Measurements from ENCODE around the gene ATXN1. TPM values are rescaled to one million over a fixed set of nuclear protein-coding genes. Genes with fewer than 3 reads are reported as not detected.

Gene ATXN1
- total and polyA plus RNA-seq, 2 of the 8 experiments (the other 6 are each of a cell fraction or from before 2014, with no cell fraction given): 1.6 to 4.0 TPM

- TF ChIP-seq, protein P1, sequence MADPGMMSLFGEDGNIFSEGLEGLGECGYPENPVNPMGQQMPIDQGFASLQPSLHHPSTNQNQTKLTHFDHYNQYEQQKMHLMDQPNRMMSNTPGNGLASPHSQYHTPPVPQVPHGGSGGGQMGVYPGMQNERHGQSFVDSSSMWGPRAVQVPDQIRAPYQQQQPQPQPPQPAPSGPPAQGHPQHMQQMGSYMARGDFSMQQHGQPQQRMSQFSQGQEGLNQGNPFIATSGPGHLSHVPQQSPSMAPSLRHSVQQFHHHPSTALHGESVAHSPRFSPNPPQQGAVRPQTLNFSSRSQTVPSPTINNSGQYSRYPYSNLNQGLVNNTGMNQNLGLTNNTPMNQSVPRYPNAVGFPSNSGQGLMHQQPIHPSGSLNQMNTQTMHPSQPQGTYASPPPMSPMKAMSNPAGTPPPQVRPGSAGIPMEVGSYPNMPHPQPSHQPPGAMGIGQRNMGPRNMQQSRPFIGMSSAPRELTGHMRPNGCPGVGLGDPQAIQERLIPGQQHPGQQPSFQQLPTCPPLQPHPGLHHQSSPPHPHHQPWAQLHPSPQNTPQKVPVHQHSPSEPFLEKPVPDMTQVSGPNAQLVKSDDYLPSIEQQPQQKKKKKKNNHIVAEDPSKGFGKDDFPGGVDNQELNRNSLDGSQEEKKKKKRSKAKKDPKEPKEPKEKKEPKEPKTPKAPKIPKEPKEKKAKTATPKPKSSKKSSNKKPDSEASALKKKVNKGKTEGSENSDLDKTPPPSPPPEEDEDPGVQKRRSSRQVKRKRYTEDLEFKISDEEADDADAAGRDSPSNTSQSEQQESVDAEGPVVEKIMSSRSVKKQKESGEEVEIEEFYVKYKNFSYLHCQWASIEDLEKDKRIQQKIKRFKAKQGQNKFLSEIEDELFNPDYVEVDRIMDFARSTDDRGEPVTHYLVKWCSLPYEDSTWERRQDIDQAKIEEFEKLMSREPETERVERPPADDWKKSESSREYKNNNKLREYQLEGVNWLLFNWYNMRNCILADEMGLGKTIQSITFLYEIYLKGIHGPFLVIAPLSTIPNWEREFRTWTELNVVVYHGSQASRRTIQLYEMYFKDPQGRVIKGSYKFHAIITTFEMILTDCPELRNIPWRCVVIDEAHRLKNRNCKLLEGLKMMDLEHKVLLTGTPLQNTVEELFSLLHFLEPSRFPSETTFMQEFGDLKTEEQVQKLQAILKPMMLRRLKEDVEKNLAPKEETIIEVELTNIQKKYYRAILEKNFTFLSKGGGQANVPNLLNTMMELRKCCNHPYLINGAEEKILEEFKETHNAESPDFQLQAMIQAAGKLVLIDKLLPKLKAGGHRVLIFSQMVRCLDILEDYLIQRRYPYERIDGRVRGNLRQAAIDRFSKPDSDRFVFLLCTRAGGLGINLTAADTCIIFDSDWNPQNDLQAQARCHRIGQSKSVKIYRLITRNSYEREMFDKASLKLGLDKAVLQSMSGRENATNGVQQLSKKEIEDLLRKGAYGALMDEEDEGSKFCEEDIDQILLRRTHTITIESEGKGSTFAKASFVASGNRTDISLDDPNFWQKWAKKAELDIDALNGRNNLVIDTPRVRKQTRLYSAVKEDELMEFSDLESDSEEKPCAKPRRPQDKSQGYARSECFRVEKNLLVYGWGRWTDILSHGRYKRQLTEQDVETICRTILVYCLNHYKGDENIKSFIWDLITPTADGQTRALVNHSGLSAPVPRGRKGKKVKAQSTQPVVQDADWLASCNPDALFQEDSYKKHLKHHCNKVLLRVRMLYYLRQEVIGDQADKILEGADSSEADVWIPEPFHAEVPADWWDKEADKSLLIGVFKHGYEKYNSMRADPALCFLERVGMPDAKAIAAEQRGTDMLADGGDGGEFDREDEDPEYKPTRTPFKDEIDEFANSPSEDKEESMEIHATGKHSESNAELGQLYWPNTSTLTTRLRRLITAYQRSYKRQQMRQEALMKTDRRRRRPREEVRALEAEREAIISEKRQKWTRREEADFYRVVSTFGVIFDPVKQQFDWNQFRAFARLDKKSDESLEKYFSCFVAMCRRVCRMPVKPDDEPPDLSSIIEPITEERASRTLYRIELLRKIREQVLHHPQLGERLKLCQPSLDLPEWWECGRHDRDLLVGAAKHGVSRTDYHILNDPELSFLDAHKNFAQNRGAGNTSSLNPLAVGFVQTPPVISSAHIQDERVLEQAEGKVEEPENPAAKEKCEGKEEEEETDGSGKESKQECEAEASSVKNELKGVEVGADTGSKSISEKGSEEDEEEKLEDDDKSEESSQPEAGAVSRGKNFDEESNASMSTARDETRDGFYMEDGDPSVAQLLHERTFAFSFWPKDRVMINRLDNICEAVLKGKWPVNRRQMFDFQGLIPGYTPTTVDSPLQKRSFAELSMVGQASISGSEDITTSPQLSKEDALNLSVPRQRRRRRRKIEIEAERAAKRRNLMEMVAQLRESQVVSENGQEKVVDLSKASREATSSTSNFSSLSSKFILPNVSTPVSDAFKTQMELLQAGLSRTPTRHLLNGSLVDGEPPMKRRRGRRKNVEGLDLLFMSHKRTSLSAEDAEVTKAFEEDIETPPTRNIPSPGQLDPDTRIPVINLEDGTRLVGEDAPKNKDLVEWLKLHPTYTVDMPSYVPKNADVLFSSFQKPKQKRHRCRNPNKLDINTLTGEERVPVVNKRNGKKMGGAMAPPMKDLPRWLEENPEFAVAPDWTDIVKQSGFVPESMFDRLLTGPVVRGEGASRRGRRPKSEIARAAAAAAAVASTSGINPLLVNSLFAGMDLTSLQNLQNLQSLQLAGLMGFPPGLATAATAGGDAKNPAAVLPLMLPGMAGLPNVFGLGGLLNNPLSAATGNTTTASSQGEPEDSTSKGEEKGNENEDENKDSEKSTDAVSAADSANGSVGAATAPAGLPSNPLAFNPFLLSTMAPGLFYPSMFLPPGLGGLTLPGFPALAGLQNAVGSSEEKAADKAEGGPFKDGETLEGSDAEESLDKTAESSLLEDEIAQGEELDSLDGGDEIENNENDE (IDR thresholded peaks at IDR 0.05; ENCODE audit: insufficient replicate concordance, low read length): no peak
- TF ChIP-seq CTBP2 (IDR thresholded peaks at IDR 0.05; ENCODE audit: borderline replicate concordance, insufficient read depth, insufficient read length, low read length) (no peak), HDAC6 (IDR thresholded peaks at IDR 0.05; ENCODE audit: low read depth, low read length) (no peak), SIRT6 (IDR thresholded peaks at IDR 0.05; ENCODE audit: low read length) (no peak), CHD2 (IDR thresholded peaks at IDR 0.05; ENCODE audit: low read length) (no peak)
- TF ChIP-seq, protein P2, sequence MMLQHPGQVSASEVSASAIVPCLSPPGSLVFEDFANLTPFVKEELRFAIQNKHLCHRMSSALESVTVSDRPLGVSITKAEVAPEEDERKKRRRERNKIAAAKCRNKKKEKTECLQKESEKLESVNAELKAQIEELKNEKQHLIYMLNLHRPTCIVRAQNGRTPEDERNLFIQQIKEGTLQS (IDR thresholded peaks at IDR 0.05; ENCODE audit: insufficient read depth, low read depth, low read length): no peak
These were observed 32.6 kb downstream of the ATXN1 start (continued) for GRCh38 chr6:16728513-16729182.
